Measurements from ENCODE around the gene OR2V2. TPM values are rescaled to one million over a fixed set of nuclear protein-coding genes. Genes with fewer than 3 reads are reported as not detected.

The OR2V2 gene
- total and polyA plus RNA-seq, 2 donors (not counting 1 experiment from before 2014, with no cell fraction given): not detected

- Mint-ChIP-seq H3K27me3 (peaks cover 59% of the 10 kb centered on the region), H3K27ac (no peak overlapping the region), H3K4me1 (peaks cover 8% of the 10 kb centered on the region), H3K4me3 (no peak overlapping the region), H3K9me3 (ENCODE audit: insufficient read depth) (no peaks in the 10 kb centered on the region)
- intact Hi-C loops (cut with micrococcal nuclease): loop anchor here (10.0 kb wide), 1 partner anchor 45 kb away; no protein-coding TSS in a partner anchor
- 48% methylated on average over 7 of the region's 11 CpGs for WGBS (ENCODE audit: insufficient coverage)
- Histone ChIP-seq H3K79me2 (ENCODE audit: control insufficient read depth, insufficient read depth, low read length) (no peaks in the 10 kb centered on the region), H2AFZ (ENCODE audit: insufficient read depth, low read depth, low read length, poor library complexity, severe bottlenecking) (no peak overlapping the region), H3K9ac (ENCODE audit: low read length) (no peak overlapping the region), H3K9me3 (ENCODE audit: control extremely low read depth in 1 of 3, control insufficient read depth in 2 of 3, insufficient read depth in 1 of 3, low read length in 2 of 3) (peaks cover 0 to 11% (median 0%) of the 10 kb centered on the region in 3 donors), H3K27ac (ENCODE audit: low read length in 2 of 2) (no peak overlapping the region), H3K27me3 (replicated peaks in 1 of 4; ENCODE audit: control extremely low read depth in 1 of 4, control insufficient read depth in 3 of 4, insufficient read depth in 4 of 4, low read length in 3 of 4) (peaks cover 0 to 71% (median 12%) of the 10 kb centered on the region in 4 experiments), H4K20me1 (ENCODE audit: control insufficient read depth, insufficient read depth, low read length, poor library complexity, severe bottlenecking) (no peaks in the 10 kb centered on the region), H3K4me2 (replicated peaks; ENCODE audit: low read depth, low read length, poor library complexity, severe bottlenecking) (no peak overlapping the region), H3K4me3 (ENCODE audit: control extremely low read depth in 1 of 5, extremely low read depth in 1 of 5, insufficient read depth in 1 of 5, low read depth in 2 of 5, low read length in 4 of 5) (no peak overlapping the region), H3K36me3 (replicated peaks in 1 of 2; ENCODE audit: control extremely low read depth in 1 of 2, control insufficient read depth in 1 of 2, extremely low read depth in 1 of 2, insufficient read depth in 2 of 2, low read length in 1 of 2) (no peaks in the 10 kb centered on the region), H3K4me1 (ENCODE audit: control insufficient read depth in 2 of 2, insufficient read depth in 2 of 2, low read length in 2 of 2) (peaks cover 5 to 12% of the 10 kb centered on the region in 2 donors)
- DNase-seq: no peak
- ChIA-PET CTCF (no interaction called here), POLR2A (no interaction called here)
- no peak for ATAC-seq (ENCODE audit: low read depth)
- no peak for TF ChIP-seq CTCF (IDR thresholded peaks at IDR 0.05)
- no peak for TF ChIP-seq EZH2 (IDR thresholded peaks at IDR 0.05; ENCODE audit: borderline replicate concordance, insufficient read depth, low read depth, low read length, poor library complexity, severe bottlenecking)
Measured at GRCh38 chr5:181109489-181110013, 37.8 kb upstream of the OR2V2 start.

- H3K4me1 Mint-ChIP-seq: peaks cover 5% of the 10 kb centered on the region
- H3K27ac ChIP-seq (ENCODE audit: low read length in 2 of 2): no peak overlapping the region
- intact Hi-C loops (cut with micrococcal nuclease): no loop called here
- TF ChIP-seq CTCF (IDR thresholded peaks at IDR 0.05): no peak
- no peak for TF ChIP-seq EZH2 (IDR thresholded peaks at IDR 0.05; ENCODE audit: borderline replicate concordance, insufficient read depth, low read depth, low read length, poor library complexity, severe bottlenecking)
- H3K27ac Mint-ChIP-seq: no peak overlapping the region
- H3K4me2 ChIP-seq (replicated peaks; ENCODE audit: low read depth, low read length, poor library complexity, severe bottlenecking): no peak overlapping the region
- H3K4me1 ChIP-seq (ENCODE audit: control insufficient read depth in 2 of 2, insufficient read depth in 2 of 2, low read length in 2 of 2): peaks cover 5 to 13% of the 10 kb centered on the region in 2 donors
- H3K36me3 ChIP-seq (replicated peaks in 1 of 2; ENCODE audit: control extremely low read depth in 1 of 2, control insufficient read depth in 1 of 2, extremely low read depth in 1 of 2, insufficient read depth in 2 of 2, low read length in 1 of 2): no peaks in the 10 kb centered on the region
- ATAC-seq (ENCODE audit: low read depth): no peak
- H3K4me3 Mint-ChIP-seq: no peak overlapping the region
- H3K27me3 ChIP-seq (replicated peaks in 1 of 4; ENCODE audit: control extremely low read depth in 1 of 4, control insufficient read depth in 3 of 4, insufficient read depth in 4 of 4, low read length in 3 of 4): peaks cover 0 to 72% (median 18%) of the 10 kb centered on the region in 4 experiments
- no peak overlapping the region for H2AFZ ChIP-seq (ENCODE audit: insufficient read depth, low read depth, low read length, poor library complexity, severe bottlenecking)
- H3K4me3 ChIP-seq (ENCODE audit: control extremely low read depth in 1 of 5, extremely low read depth in 1 of 5, insufficient read depth in 1 of 5, low read depth in 2 of 5, low read length in 4 of 5): no peak overlapping the region
- H3K9ac ChIP-seq (ENCODE audit: low read length): no peak overlapping the region
- ChIA-PET POLR2A (no interaction called here), CTCF (no interaction called here)
- DNase-seq: no peak
- no peaks in the 10 kb centered on the region for H4K20me1 ChIP-seq (ENCODE audit: control insufficient read depth, insufficient read depth, low read length, poor library complexity, severe bottlenecking)
- peaks cover 0 to 18% (median 0%) of the 10 kb centered on the region in 3 donors for H3K9me3 ChIP-seq (ENCODE audit: control extremely low read depth in 1 of 3, control insufficient read depth in 2 of 3, insufficient read depth in 1 of 3, low read length in 2 of 3)
- no peaks in the 10 kb centered on the region for H3K79me2 ChIP-seq (ENCODE audit: control insufficient read depth, insufficient read depth, low read length)
- H3K9me3 Mint-ChIP-seq (ENCODE audit: insufficient read depth): no peaks in the 10 kb centered on the region
- peaks cover 66% of the 10 kb centered on the region for H3K27me3 Mint-ChIP-seq
- 96% methylated on average over 3 of the region's 5 CpGs for WGBS (ENCODE audit: insufficient coverage)
Measured at GRCh38 chr5:181111010-181111409, 36.4 kb upstream of the OR2V2 start.

All from B cell (primary cell).